Type B pancreatic cell (in vitro differentiated cells): ENCODE results near the gene RPUSD3. TPM values are rescaled to one million over a fixed set of nuclear protein-coding genes. Genes with fewer than 3 reads are reported as not detected.
A peak's percentile ranks its signal among the peaks of the same experiment; 100 is the strongest.
"Not testable (repeated sequence)": the region's sequence is repeated elsewhere in the genome, so short reads cannot be mapped to it uniquely, and the experiment has no call there.

Experiments used
- DNase-seq: peaks from one replicate; pipeline ENCODE4 v3.0.0; 2021; ENCODE audit warnings: mixed read lengths; ENCODE audit not compliant: unreplicated experiment; ENCODE audit errors: extremely low spot score
- H3K27ac Mint-ChIP-seq: 2 replicates; pipeline ENCODE4 v1.8.0; 2021; ENCODE audit warnings: mild to moderate bottlenecking, mixed read lengths
- H3K27me3 Mint-ChIP-seq: 2 replicates; pipeline ENCODE4 v1.8.0; 2021; ENCODE audit warnings: mixed read lengths
- H3K36me3 Mint-ChIP-seq: 2 replicates; pipeline ENCODE4 v1.8.0; 2021; ENCODE audit warnings: mixed read lengths
- H3K4me1 Mint-ChIP-seq: one replicate; pipeline ENCODE4 v1.8.0; 2021; ENCODE audit warnings: mixed read lengths; ENCODE audit not compliant: unreplicated experiment
- H3K4me3 Mint-ChIP-seq: 2 replicates; pipeline ENCODE4 v1.8.0; 2021; ENCODE audit warnings: mild to moderate bottlenecking, mixed read lengths
- H3K9me3 Mint-ChIP-seq: 2 replicates; pipeline ENCODE4 v1.8.0; 2021; ENCODE audit warnings: mixed read lengths
- CTCF ChIP-seq: fragments of 200-600 bp; sonication (generic); conservative IDR thresholded peaks from 2 replicates; pipeline ENCODE4 v1.5.0; 2021; ENCODE audit warnings: antibody characterized with exemption, mild to moderate bottlenecking
- total RNA-seq: library from RNA; stranded (reverse); gene quantifications from 2 replicates; pipeline ENCODE4 v1.2.1, GENCODE V29; 2021; ENCODE audit warnings: low replicate concordance

The RPUSD3 gene
- total RNA-seq, 1 donor from 2014 or later: 55.0 TPM

- no peak for DNase-seq
- no peak for TF ChIP-seq CTCF
- H3K4me1 Mint-ChIP-seq: peaks cover 8% of the 10 kb centered on the region
- peaks cover 3% of the 10 kb centered on the region for H3K27me3 Mint-ChIP-seq
- H3K27ac Mint-ChIP-seq: peak within 1 kb of the TSS; percentile 55
- H3K36me3 Mint-ChIP-seq: no peaks in the 10 kb centered on the region
- H3K9me3 Mint-ChIP-seq: no peaks in the 10 kb centered on the region
- no peak within 1 kb of the TSS for H3K4me3 Mint-ChIP-seq
Measured at GRCh38 chr3:9879830-9880549, 36.2 kb upstream of the RPUSD3 start, which contains the start of gene CIDEC. CIDEC (minus strand) TSS chr3:9880253; CDS start chr3:9878486, 1,767 bp downstream.

GRCh38 chr3:9878700-9879099 lies 34.9 kb upstream of the RPUSD3 start:
- H3K27me3 Mint-ChIP-seq: peaks cover 3% of the 10 kb centered on the region
- no peaks in the 10 kb centered on the region for H3K36me3 Mint-ChIP-seq
- DNase-seq: no peak
- no peak overlapping the region for H3K4me3 Mint-ChIP-seq
- H3K4me1 Mint-ChIP-seq: peaks cover 11% of the 10 kb centered on the region
- H3K9me3 Mint-ChIP-seq: no peaks in the 10 kb centered on the region
- TF ChIP-seq CTCF: no peak
- H3K27ac Mint-ChIP-seq: peak overlapping the region; percentile 26

- Mint-ChIP-seq H3K27me3 (peaks cover 3% of the 10 kb centered on the region), H3K36me3 (no peaks in the 10 kb centered on the region), H3K27ac (no peak overlapping the region), H3K4me1 (peaks cover 16% of the 10 kb centered on the region), H3K9me3 (no peaks in the 10 kb centered on the region), H3K4me3 (no peak overlapping the region)
- no peak for TF ChIP-seq CTCF
- no peak for DNase-seq
Measured at GRCh38 chr3:9876991-9877390, 33.2 kb upstream of the RPUSD3 start.

DNA sequence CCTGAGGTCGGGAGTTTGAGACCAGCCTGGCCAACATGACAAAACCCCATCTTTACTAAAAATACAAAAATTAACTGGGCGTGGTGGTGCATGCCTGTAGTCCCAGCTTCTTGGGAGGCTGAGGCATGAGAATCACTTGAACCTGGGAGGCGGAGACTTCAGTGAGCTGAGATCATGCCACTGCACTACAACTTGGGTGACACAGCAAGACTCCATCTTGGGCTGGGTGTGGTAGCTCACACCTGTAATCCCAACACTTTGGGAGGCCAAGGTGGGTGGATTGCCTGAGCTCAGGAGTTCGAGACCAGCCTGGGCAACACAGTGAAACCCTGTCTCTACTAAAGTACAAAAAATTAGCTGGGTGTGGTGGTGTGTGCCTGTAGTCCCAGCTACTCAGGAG lies 32.4 kb upstream of the RPUSD3 start:
- H3K27me3 Mint-ChIP-seq, H3K36me3 Mint-ChIP-seq, DNase-seq, H3K27ac Mint-ChIP-seq, H3K9me3 Mint-ChIP-seq, H3K4me3 Mint-ChIP-seq: not testable (repeated sequence)
- peaks cover 16% of the 10 kb centered on the region for H3K4me1 Mint-ChIP-seq

GRCh38 chr3:9875448-9875847 lies 31.6 kb upstream of the RPUSD3 start:
- peaks cover 3% of the 10 kb centered on the region for H3K27me3 Mint-ChIP-seq
- H3K4me1 Mint-ChIP-seq: peaks cover 16% of the 10 kb centered on the region
- no peak for TF ChIP-seq CTCF
- H3K9me3 Mint-ChIP-seq: no peaks in the 10 kb centered on the region
- no peak overlapping the region for H3K4me3 Mint-ChIP-seq
- H3K36me3 Mint-ChIP-seq: no peaks in the 10 kb centered on the region
- H3K27ac Mint-ChIP-seq: peak overlapping the region; percentile 8
- DNase-seq: no peak

GRCh38 chr3:9872067-9872466 lies 28.3 kb upstream of the RPUSD3 start:
- not testable (repeated sequence) for H3K36me3 Mint-ChIP-seq, H3K27ac Mint-ChIP-seq, DNase-seq, H3K4me3 Mint-ChIP-seq, H3K27me3 Mint-ChIP-seq, H3K9me3 Mint-ChIP-seq
- peaks cover 16% of the 10 kb centered on the region for H3K4me1 Mint-ChIP-seq

- H3K27me3 Mint-ChIP-seq: no peaks in the 10 kb centered on the region
- no peaks in the 10 kb centered on the region for H3K36me3 Mint-ChIP-seq
- H3K4me3 Mint-ChIP-seq: no peak overlapping the region
- H3K4me1 Mint-ChIP-seq: peaks cover 16% of the 10 kb centered on the region
- H3K27ac Mint-ChIP-seq: no peak overlapping the region
- no peaks in the 10 kb centered on the region for H3K9me3 Mint-ChIP-seq
- DNase-seq: no peak
- TF ChIP-seq CTCF: no peak
Measured at GRCh38 chr3:9870978-9871377, 27.2 kb upstream of the RPUSD3 start.
